HAP-1 (cell line): ENCODE measurements around the gene TMEM88.

ENCODE experiments used
- DNase-seq, 2 experiments: peaks; one replicate each; pipeline ENCODE4 v3.0.0-alpha.2; 2016 to 2020; ENCODE audit warnings: low spot score in 2 of 2
- H3K27me3 ChIP-seq: fragments of 250-450 bp; sonication (Bioruptor Pico); 2 replicates; pipeline ENCODE4 v1.5.1; 2020; ENCODE audit warnings: low read depth, mild to moderate bottlenecking, moderate library complexity
- H3K36me3 ChIP-seq: fragments of 250-450 bp; sonication (Bioruptor Pico); replicated peaks from 2 replicates; pipeline ENCODE4 v1.5.1; 2020; ENCODE audit warnings: mild to moderate bottlenecking
- H3K4me1 ChIP-seq: fragments of 250-450 bp; sonication (Bioruptor Pico); 2 replicates; pipeline ENCODE4 v1.5.1; 2020; ENCODE audit warnings: mild to moderate bottlenecking
- H3K4me3 ChIP-seq: fragments of 250-450 bp; sonication (Bioruptor Pico); 2 replicates; pipeline ENCODE4 v1.5.1; 2020; ENCODE audit warnings: mild to moderate bottlenecking, moderate library complexity
- H3K9me3 ChIP-seq: fragments of 250-450 bp; sonication (Bioruptor Pico); 2 replicates; pipeline ENCODE4 v1.5.1; 2020; ENCODE audit warnings: mild to moderate bottlenecking, moderate library complexity
- in situ Hi-C: fragments of 300-500 bp; cut with MboI; formaldehyde crosslinking; loops from 3 replicates; pipeline ENCODE4 v1.14.3; 2020; ENCODE audit warnings: low sequenced_read_pairs, inconsistent platforms, mixed read lengths

TMEM88 gene

DNA sequence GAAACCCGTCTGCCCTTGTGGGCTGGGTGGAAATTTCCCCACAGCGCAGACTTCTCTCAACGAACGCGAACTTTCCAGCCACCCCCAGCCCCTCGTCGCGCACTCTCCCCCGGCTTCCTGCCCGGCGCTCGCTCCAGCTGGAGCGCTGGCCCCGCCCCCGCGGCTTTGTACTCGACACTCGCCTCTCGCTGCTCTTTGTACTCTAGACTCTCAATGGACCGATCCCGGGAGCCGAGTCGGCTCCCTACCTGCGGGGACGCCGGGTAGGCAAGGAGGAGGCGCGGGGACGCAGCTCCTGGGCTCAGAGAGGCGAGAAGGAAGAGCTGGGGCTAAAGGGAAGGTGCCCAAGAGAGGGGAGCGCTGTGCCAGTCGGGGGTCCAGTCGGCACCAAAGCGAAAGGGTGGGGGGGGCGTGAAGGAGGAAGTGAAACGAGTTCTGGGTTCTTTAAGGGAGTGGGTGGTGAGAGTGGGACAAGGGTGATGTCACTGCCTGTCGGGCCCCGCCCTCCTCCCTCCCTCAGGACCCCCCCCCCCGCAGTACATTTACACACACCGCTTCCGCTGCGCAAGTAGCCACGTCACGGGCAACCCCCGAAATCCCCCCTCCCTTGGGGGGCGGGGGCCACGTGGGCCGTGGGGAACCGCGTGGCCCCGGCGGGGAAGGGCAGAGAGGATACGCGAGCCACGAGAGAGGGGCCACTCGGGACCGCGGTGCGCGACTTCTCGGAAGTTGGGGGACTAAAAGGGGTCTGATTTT, 11.2 kb upstream of the TMEM88 start:
- Histone ChIP-seq H3K4me1 (peaks cover 22% of the 10 kb centered on the region), H3K27me3 (no peaks in the 10 kb centered on the region), H3K9me3 (no peaks in the 10 kb centered on the region), H3K4me3 (peak overlapping the region; percentile 76), H3K36me3 (peaks cover 11% of the 10 kb centered on the region)
- DNase-seq = peak; percentile 91 to 94
- in situ Hi-C loops = no loop called here

DNA sequence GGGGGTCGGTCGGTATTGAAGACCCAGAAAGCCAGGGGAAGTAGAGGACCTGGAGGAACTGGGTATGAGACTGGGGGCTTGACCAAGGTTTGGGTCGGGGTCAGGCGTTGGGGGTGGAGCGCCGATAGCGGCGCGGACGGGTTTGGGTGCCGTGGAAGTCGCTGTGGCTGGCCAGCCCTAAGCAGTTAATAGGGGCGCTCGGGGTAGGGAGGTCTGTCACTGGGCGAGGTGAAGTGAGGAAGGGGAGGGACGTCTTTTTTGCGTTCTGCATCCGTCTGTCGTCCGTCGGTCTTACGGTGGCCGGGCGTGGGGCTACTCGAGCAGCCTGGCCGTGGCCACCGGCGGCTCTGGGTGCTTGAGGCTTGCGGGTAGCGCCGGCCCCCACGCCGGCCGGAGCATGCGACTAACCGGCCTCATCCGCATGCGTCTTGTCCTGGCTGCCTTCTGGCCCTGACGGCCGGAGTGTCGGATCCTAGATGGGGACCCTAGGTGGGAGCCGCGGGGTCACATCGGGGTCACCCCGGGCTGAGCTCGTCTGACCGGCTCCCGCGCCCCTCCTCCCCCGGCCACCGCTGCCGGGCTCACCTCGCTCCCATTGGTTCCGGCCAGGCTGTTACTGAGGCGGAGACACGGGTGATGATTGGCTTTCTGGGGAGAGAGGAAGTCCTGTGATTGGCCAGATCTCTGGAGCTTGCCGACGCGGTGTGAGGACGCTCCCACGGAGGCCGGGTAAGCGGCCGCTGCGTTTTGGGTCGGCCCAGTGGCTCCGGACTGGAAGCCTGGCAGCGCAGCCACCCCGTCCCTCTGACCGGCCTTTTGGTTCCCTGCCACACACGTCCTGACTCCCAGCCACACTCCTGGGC, 10.3 kb upstream of the TMEM88 start:
- DNase-seq = peak; percentile 92 to 94
- H3K4me3 ChIP-seq = peak overlapping the region; percentile 76
- H3K9me3 ChIP-seq = no peaks in the 10 kb centered on the region
- H3K27me3 ChIP-seq = no peaks in the 10 kb centered on the region
- H3K4me1 ChIP-seq = peaks cover 18% of the 10 kb centered on the region
- H3K36me3 ChIP-seq = peaks cover 14% of the 10 kb centered on the region
- in situ Hi-C loops = no loop called here

DNA sequence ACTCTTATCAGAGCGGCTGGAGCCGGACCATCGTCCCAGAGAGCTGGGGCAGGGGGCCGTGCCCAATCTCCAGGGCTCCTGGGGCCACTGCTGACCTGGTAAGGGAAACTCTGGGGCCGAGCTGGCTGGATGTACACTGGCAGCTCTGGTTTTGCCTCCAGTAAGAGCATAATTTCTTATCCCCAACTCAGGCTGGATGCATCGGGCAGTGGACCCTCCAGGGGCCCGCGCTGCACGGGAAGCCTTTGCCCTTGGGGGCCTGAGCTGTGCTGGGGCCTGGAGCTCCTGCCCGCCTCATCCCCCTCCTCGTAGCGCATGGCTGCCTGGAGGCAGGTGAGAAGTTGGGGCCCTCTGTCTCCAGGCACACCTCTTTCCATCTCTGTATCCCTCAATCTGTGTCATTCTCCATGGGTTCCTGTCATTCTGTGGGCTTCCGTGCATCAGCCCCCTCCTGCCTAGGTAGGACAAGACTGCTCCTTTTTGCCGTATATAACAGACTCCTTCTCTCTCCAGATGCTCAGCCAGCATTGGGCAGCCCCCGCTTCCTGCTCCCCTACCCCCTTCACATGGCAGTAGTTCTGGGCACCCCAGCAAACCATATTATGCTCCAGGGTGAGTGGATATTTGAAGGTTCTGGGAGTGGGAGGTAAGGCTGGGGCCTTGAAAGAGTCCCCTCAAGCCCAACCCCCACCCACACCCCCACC, 9.4 kb upstream of the TMEM88 start:
- H3K4me3 ChIP-seq = peak overlapping the region; percentile 76
- H3K36me3 ChIP-seq = peaks cover 20% of the 10 kb centered on the region
- H3K4me1 ChIP-seq = peaks cover 9% of the 10 kb centered on the region
- no peaks in the 10 kb centered on the region for H3K9me3 ChIP-seq
- in situ Hi-C loops = no loop called here
- no peaks in the 10 kb centered on the region for H3K27me3 ChIP-seq
- no peak for DNase-seq

DNA sequence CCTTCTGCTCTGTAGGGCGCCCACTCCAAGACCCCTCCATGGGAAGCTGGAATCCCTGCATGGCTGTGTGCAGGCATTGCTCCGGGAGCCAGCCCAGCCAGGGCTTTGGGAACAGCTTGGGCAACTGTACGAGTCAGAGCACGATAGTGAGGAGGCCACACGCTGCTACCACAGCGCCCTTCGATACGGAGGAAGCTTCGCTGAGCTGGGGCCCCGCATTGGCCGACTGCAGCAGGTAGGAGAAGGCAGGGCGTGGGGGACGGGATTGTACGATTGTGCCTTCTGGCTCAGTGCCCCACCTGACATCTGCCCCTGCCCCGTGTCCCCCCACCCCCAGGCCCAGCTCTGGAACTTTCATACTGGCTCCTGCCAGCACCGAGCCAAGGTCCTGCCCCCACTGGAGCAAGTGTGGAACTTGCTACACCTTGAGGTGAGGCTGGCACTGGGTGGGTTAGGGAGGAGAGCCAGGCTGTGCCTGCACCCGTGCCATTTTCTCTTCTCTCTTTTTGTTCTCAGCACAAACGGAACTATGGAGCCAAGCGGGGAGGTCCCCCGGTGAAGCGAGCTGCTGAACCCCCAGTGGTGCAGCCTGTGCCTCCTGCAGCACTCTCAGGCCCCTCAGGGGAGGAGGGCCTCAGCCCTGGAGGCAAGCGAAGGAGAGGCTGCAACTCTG, 8.7 kb upstream of the TMEM88 start:
- Histone ChIP-seq H3K36me3 (peaks cover 21% of the 10 kb centered on the region), H3K4me1 (peaks cover 3% of the 10 kb centered on the region), H3K4me3 (no peak overlapping the region), H3K9me3 (no peaks in the 10 kb centered on the region), H3K27me3 (no peaks in the 10 kb centered on the region)
- in situ Hi-C loops = no loop called here
- DNase-seq = no peak

DNA sequence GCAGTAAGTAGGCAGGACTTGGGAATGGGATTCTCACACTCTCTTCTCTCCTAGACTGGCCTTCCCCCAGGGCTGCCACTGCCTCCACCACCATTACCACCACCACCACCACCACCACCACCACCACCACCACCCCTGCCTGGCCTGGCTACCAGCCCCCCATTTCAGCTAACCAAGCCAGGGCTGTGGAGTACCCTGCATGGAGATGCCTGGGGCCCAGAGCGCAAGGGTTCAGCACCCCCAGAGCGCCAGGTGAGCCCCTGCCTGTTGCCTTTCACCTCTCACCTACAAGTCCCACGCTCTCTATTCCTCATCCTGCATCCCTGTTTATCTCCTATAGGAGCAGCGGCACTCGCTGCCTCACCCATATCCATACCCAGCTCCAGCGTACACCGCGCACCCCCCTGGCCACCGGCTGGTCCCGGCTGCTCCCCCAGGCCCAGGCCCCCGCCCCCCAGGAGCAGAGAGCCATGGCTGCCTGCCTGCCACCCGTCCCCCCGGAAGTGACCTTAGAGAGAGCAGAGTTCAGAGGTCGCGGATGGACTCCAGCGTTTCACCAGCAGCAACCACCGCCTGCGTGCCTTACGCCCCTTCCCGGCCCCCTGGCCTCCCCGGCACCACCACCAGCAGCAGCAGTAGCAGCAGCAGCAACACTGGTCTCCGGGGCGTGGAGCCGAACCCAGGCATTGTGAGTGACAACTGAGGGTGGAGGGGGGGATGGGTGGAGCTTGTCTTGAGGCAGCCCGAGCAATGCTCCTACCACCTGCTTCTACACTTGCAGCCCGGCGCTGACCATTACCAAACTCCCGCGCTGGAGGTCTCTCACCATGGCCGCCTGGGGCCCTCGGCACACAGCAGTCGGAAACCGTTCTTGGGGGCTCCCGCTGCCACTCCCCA, 7.9 kb upstream of the TMEM88 start:
- peaks cover 30% of the 10 kb centered on the region for H3K36me3 ChIP-seq

DNA sequence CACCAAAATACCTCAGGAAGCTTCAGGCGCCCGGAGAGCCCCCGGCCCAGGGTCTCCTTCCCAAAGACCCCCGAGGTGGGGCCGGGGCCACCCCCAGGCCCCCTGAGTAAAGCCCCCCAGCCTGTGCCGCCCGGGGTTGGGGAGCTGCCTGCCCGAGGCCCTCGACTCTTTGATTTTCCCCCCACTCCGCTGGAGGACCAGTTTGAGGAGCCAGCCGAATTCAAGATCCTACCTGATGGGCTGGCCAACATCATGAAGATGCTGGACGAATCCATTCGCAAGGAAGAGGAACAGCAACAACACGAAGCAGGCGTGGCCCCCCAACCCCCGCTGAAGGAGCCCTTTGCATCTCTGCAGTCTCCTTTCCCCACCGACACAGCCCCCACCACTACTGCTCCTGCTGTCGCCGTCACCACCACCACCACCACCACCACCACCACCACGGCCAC, 6.7 kb upstream of the TMEM88 start:
- H3K9me3 ChIP-seq = no peaks in the 10 kb centered on the region
- DNase-seq = no peak
- H3K27me3 ChIP-seq = no peaks in the 10 kb centered on the region
- no peak overlapping the region for H3K4me3 ChIP-seq
- H3K4me1 ChIP-seq = peaks cover 5% of the 10 kb centered on the region; the same call in 1 of the 2 replicates
- in situ Hi-C loops = no loop called here
- peaks cover 41% of the 10 kb centered on the region for H3K36me3 ChIP-seq

More for the DNA sequence above, 7.9 kb upstream of the TMEM88 start:
- H3K9me3 ChIP-seq = no peaks in the 10 kb centered on the region
- DNase-seq = no peak
- H3K27me3 ChIP-seq = no peaks in the 10 kb centered on the region
- in situ Hi-C loops = no loop called here
- H3K4me1 ChIP-seq = peaks cover 5% of the 10 kb centered on the region; the same call in 1 of the 2 replicates
- no peak overlapping the region for H3K4me3 ChIP-seq

DNA sequence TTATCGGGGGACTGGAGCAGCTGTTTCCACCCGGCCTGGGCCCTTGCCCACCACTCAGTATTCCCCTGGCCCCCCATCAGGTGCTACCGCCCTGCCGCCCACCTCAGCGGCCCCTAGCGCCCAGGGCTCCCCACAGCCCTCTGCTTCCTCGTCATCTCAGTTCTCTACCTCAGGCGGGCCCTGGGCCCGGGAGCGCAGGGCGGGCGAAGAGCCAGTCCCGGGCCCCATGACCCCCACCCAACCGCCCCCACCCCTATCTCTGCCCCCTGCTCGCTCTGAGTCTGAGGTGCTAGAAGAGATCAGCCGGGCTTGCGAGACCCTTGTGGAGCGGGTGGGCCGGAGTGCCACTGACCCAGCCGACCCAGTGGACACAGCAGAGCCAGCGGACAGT, 6.1 kb upstream of the TMEM88 start:
- H3K27me3 ChIP-seq = no peaks in the 10 kb centered on the region
- H3K9me3 ChIP-seq = no peaks in the 10 kb centered on the region
- H3K36me3 ChIP-seq = peaks cover 41% of the 10 kb centered on the region
- no peak overlapping the region for H3K4me3 ChIP-seq
- in situ Hi-C loops = no loop called here
- H3K4me1 ChIP-seq = peaks cover 5% of the 10 kb centered on the region; the same call in 1 of the 2 replicates
- no peak for DNase-seq

DNA sequence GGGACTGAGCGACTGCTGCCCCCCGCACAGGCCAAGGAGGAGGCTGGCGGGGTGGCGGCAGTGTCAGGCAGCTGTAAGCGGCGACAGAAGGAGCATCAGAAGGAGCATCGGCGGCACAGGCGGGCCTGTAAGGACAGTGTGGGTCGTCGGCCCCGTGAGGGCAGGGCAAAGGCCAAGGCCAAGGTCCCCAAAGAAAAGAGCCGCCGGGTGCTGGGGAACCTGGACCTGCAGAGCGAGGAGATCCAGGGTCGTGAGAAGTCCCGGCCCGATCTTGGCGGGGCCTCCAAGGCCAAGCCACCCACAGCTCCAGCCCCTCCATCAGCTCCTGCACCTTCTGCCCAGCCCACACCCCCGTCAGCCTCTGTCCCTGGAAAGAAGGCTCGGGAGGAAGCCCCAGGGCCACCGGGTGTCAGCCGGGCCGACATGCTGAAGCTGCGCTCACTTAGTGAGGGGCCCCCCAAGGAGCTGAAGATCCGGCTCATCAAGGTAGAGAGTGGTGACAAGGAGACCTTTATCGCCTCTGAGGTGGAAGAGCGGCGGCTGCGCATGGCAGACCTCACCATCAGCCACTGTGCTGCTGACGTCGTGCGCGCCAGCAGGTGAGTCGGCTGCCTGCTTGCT, 5.6 kb upstream of the TMEM88 start:
- DNase-seq = no peak
- Histone ChIP-seq H3K36me3 (peaks cover 41% of the 10 kb centered on the region), H3K4me3 (no peak overlapping the region), H3K4me1 (peaks cover 5% of the 10 kb centered on the region; the same call in 1 of the 2 replicates), H3K27me3 (no peaks in the 10 kb centered on the region), H3K9me3 (no peaks in the 10 kb centered on the region)
- in situ Hi-C loops = no loop called here

DNA sequence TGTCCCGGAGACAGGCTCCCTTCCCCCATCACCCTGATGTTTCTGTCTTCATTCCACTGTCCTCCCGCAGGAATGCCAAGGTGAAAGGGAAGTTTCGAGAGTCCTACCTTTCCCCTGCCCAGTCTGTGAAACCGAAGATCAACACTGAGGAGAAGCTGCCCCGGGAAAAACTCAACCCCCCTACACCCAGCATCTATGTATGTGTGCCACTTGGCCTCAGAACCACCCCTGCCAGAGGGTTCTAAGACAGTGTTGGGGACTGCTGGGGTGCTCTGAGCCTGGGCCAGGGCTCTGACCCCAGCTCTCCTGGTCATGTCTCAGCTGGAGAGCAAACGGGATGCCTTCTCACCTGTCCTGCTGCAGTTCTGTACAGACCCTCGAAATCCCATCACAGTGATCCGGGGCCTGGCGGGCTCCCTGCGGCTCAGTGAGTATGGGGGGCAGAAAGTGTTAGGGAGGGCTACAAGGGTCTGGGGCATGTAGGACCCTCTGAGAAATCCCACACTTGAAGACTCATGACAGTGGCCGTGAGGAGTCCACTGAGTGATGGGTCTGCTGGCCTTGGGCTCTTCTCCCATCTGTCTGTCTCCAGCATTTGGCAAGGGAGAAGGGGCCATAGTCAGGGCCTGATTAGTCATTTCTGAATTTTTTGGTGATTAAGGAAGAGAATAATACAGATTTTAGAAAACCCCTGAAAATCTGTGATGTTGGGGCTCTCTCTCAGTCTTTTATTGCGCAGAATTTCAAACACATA, 4.9 kb upstream of the TMEM88 start:
- H3K27me3 ChIP-seq = no peaks in the 10 kb centered on the region
- no peak overlapping the region for H3K4me3 ChIP-seq
- H3K9me3 ChIP-seq = no peaks in the 10 kb centered on the region
- H3K4me1 ChIP-seq = peaks cover 5% of the 10 kb centered on the region; the same call in 1 of the 2 replicates
- DNase-seq = no peak
- peaks cover 41% of the 10 kb centered on the region for H3K36me3 ChIP-seq
- in situ Hi-C loops = no loop called here

DNA sequence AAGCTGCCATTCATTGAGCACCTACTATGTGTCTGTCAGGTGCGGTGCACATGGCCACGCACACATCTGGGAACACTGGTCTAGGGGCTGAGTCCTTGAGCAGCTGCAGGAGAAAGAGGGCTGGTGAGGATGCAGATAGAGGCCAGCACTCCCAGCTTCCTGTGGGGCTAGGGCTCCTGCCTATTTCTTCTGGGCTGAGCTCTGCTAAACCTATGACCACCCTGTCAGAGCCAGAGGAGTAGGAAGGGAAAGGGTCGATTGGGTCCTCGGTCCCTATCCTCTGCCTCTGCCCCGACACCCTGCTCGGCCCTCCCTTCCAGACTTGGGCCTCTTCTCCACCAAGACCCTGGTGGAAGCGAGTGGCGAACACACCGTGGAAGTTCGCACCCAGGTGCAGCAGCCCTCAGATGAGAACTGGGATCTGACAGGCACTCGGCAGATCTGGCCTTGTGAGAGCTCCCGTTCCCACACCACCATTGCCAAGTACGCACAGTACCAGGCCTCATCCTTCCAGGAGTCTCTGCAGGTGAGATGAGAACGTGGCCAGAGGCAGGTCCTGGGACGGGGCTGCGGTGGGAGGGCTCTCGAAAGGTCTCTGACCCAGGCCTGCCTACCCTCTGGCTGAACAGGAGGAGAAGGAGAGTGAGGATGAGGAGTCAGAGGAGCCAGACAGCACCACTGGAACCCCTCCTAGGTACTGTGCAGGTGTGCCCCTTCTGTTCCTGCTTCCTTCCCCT, 4.0 kb upstream of the TMEM88 start:
- in situ Hi-C loops = no loop called here
- DNase-seq = no peak
- H3K36me3 ChIP-seq = peaks cover 39% of the 10 kb centered on the region
- H3K4me1 ChIP-seq = peaks cover 10% of the 10 kb centered on the region
- no peaks in the 10 kb centered on the region for H3K27me3 ChIP-seq
- H3K4me3 ChIP-seq = no peak overlapping the region; the same call in 1 of the 2 replicates
- H3K9me3 ChIP-seq = no peaks in the 10 kb centered on the region
